ENCODE measurements around the gene PPP1R37.

- TF ChIP-seq, protein P1, sequence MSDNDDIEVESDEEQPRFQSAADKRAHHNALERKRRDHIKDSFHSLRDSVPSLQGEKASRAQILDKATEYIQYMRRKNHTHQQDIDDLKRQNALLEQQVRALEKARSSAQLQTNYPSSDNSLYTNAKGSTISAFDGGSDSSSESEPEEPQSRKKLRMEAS (IDR thresholded peaks at IDR 0.05; ENCODE audit: insufficient read depth, insufficient read length) = no peak
- TF ChIP-seq POLR2A (IDR thresholded peaks at IDR 0.05; ENCODE audit: low read depth, low read length) (no peak), CTCF (IDR thresholded peaks at IDR 0.05; ENCODE audit: extremely low read depth in 1 of 2, insufficient read depth in 1 of 2, low read depth in 1 of 2, low read length in 2 of 2) (no peak), POLR2AphosphoS5 (IDR thresholded peaks at IDR 0.05; ENCODE audit: insufficient read depth, low read depth, low read length) (no peak)
Measured at GRCh38 chr19:45142016-45142725, 49.2 kb downstream of the PPP1R37 start.

All from endothelial cell of umbilical vein (primary cell).